GM12891 (cell line): ENCODE data around the gene NEDD4L.
A peak's percentile ranks its signal among the peaks of the same experiment; 100 is the strongest.

Source experiments
- DNase-seq: peaks from one replicate; pipeline ENCODE4 v3.0.0; 2011; ENCODE audit warnings: low spot score; ENCODE audit not compliant: insufficient read length
- FAIRE-seq: peaks from 2 replicates; lab custom pipeline; 2011; peaks lifted over from hg19 to GRCh38; lab: Jason Lieb, UNC
- PAX5 ChIP-seq: IDR thresholded peaks from 2 replicates; pipeline ENCODE4 v1.6.1; 2011; ENCODE audit warnings: low read length, moderate library complexity, mild to moderate bottlenecking; ENCODE audit not compliant: insufficient read depth, severe bottlenecking
- POLR2A ChIP-seq: IDR thresholded peaks from 2 replicates; pipeline ENCODE4 v1.6.1; 2011; ENCODE audit warnings: low read depth, low read length, control low read depth
- POLR2AphosphoS5 ChIP-seq: IDR thresholded peaks from 2 replicates; pipeline ENCODE4 v1.6.1; 2011; ENCODE audit warnings: low read depth, low read length, control low read depth
- POU2F2 ChIP-seq: IDR thresholded peaks from 2 replicates; pipeline ENCODE4 v1.6.1; 2011; ENCODE audit warnings: low read depth, mild to moderate bottlenecking, control low read depth, low read length, moderate library complexity
- SPI1 ChIP-seq: IDR thresholded peaks from 2 replicates; pipeline ENCODE4 v1.6.1; 2011; ENCODE audit warnings: low read depth, low read length, control low read depth
- TAF1 ChIP-seq: IDR thresholded peaks from 2 replicates; pipeline ENCODE4 v1.6.1; 2011; ENCODE audit warnings: low read depth, low read length, control low read depth

Gene NEDD4L

GRCh38 chr18:58195278-58195765 is 151.3 kb downstream of the NEDD4L start:
- peak; percentile 37 for DNase-seq

GRCh38 chr18:58196164-58196563 is 152.1 kb downstream of the NEDD4L start:
- no peak for TF ChIP-seq POLR2AphosphoS5
- TF ChIP-seq PAX5, result no peak
- TF ChIP-seq TAF1, result no peak
- no peak for TF ChIP-seq POLR2A
- no peak for TF ChIP-seq POU2F2
- TF ChIP-seq SPI1, result no peak
- peak; percentile 78 for FAIRE-seq
- DNase-seq, result no peak

More at GRCh38 chr18:58195278-58195765, 151.3 kb downstream of the NEDD4L start:
- peak; percentile 94 for FAIRE-seq
- TF ChIP-seq PAX5, result no peak
- no peak for TF ChIP-seq POLR2AphosphoS5
- TF ChIP-seq TAF1, result no peak
- TF ChIP-seq POLR2A, result no peak
- TF ChIP-seq SPI1, result no peak
- no peak for TF ChIP-seq POU2F2

DNA sequence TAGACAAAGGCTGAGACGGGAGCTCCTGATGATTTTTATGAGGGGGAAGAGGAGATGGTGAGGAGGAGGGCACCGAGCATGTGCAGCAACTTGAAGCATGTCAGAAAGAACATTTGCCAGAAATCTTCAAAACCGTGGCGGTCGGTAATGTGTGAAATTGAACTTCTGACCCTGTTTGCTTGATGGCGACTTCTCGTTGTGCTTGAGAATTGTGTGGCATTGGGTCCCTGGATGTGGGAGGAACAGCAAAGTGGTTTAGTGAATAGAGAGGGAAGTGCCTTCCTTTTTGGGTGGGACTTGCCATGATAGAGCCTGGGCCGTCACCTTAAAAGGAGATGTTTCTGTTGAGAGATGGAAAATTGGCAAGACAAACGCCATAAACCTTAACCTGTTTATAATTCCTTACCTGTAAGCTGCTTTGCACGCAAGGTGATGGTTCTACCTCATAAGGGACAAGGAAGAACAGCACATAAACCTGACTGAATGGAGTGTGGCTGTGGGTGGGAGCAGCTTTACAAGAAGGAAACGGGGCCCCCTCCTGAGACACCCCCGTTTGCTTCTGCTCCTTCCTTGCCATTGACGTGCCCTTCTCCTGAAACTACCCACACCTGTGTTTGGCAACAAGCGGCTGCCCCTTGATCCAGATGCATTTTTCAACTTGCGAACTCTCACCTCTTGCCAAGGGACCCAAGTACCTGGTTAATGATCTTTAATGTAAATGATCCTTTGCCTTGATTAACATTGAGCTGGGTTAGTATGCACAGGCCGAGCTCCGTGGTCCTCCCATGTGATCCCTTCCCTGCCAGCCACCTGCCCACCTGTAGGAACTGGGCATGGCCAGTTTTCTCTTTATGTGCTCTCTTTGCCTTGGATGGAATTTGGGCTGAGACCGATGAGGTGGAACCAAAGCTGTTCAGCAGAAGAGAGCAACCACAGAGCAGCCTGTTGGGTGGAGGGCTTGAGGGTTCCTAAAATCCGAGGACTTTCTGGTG is 153.2 kb downstream of the NEDD4L start:
- DNase-seq (no peak), FAIRE-seq (peak; percentile 13)
- TF ChIP-seq POU2F2 (no peak), SPI1 (no peak), POLR2A (no peak), PAX5 (no peak), POLR2AphosphoS5 (no peak), TAF1 (no peak)

DNA sequence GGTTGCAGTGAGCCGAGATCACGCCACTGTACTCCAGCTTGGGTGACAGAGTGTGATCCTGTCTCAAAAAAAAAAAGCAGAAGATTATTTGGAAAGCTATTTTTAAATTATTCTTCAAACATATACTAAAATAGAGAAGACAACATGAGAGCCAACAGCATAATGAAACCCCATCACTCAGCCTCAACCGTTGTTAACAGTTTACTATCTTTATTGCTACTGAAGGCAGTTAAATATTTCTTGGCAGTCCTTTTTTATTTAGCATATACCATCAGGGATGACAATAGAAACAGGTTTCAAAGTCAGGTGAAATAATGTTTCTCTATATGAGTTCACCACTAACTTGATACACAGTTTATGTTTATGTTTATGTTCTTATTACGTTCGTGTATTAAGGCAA is 157.2 kb downstream of the NEDD4L start:
- FAIRE-seq, result no peak
- DNase-seq, result no peak
- TF ChIP-seq TAF1, result no peak
- no peak for TF ChIP-seq POU2F2
- no peak for TF ChIP-seq SPI1
- no peak for TF ChIP-seq POLR2AphosphoS5
- TF ChIP-seq POLR2A, result no peak
- TF ChIP-seq PAX5, result no peak

- no peak for TF ChIP-seq POU2F2
- no peak for TF ChIP-seq POLR2AphosphoS5
- no peak for TF ChIP-seq TAF1
- TF ChIP-seq POLR2A, result no peak
- no peak for TF ChIP-seq PAX5
- TF ChIP-seq SPI1, result no peak
- no peak for DNase-seq
- FAIRE-seq, result no peak
These were observed 158.0 kb downstream of the NEDD4L start for GRCh38 chr18:58201733-58202730.

- FAIRE-seq (no peak), DNase-seq (no peak)
- TF ChIP-seq TAF1 (no peak), POLR2A (no peak), POLR2AphosphoS5 (no peak), SPI1 (no peak), PAX5 (no peak), POU2F2 (no peak)
These were observed 160.9 kb downstream of the NEDD4L start for GRCh38 chr18:58204776-58205442.

- TF ChIP-seq POLR2AphosphoS5, result no peak
- TF ChIP-seq POLR2A, result no peak
- no peak for TF ChIP-seq POU2F2
- no peak for TF ChIP-seq TAF1
- TF ChIP-seq SPI1, result no peak
- no peak for TF ChIP-seq PAX5
- no peak for DNase-seq
- no peak for FAIRE-seq
These were observed 161.6 kb downstream of the NEDD4L start for GRCh38 chr18:58205443-58206160.

DNA sequence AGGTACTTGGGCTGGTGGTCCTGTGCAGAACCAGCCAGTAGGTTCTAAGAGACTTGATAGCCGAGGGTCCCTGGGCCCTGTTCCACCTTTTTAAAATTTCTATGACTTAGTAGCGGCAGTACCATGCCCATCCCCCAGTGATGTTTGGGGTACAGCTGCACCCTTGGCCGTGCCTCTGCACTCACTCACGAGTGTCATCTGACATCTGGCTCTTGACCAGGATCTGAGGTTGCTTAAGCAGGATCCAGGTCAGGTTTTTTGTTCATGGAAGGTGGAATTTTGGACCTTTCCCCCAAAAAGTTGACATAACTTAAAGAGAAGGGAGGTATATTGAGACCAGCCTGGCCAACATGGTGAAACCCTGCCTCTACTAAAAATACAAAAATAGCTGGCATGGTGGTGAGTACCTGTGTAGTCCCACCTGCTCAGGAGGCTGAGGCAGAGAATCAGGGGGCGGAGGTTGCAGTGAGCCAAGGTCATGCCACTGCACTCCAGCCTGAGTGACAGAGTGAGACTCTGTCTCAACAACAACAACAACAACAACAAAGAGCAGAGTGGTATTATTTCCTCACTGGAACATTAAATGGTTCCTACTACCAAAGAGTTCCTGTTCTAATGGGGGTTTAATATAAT is 163.6 kb downstream of the NEDD4L start:
- FAIRE-seq (no peak), DNase-seq (no peak)
- TF ChIP-seq POU2F2 (no peak), SPI1 (no peak), POLR2AphosphoS5 (no peak), PAX5 (no peak), TAF1 (no peak), POLR2A (no peak)
